ENCODE data around the gene EFEMP1.
A peak's percentile ranks its signal among the peaks of the same experiment; 100 is the strongest.

The EFEMP1 gene

GRCh38 chr2:55923091-55923981, at the start of gene EFEMP1:
Gene EFEMP1 (minus strand): TSS chr2:55923782. CDS start chr2:55922440, 1,342 bp downstream.
- peak within 1 kb of the TSS; percentile 38 for H3K4me3 ChIP-seq (replicated peaks; ENCODE audit: low read depth, low read length)
- DNase-seq (ENCODE audit: extremely low read depth, insufficient read length) = peak; percentile 36
- no peaks in the 10 kb centered on the region for H3K36me3 ChIP-seq (ENCODE audit: control insufficient read depth, insufficient read depth, low read length)
- no peaks in the 10 kb centered on the region; the same call in 1 of the 2 replicates for H3K27me3 ChIP-seq (replicated peaks; ENCODE audit: control insufficient read depth, insufficient read depth, low read length)
- no peak for TF ChIP-seq CTCF (IDR thresholded peaks at IDR 0.05; ENCODE audit: insufficient read depth, low read length, poor library complexity, severe bottlenecking)

- no peak for TF ChIP-seq CTCF (IDR thresholded peaks at IDR 0.05; ENCODE audit: insufficient read depth, low read length, poor library complexity, severe bottlenecking)
- no peak for DNase-seq (ENCODE audit: extremely low read depth, insufficient read length)
Observed at GRCh38 chr2:55970500-55970899, 46.9 kb upstream of the EFEMP1 start.

GRCh38 chr2:55968941-55969340, 45.4 kb upstream of the EFEMP1 start:
- no peak overlapping the region for H3K4me3 ChIP-seq (replicated peaks; ENCODE audit: low read depth, low read length)
- DNase-seq (ENCODE audit: extremely low read depth, insufficient read length) = no peak
- H3K36me3 ChIP-seq (ENCODE audit: control insufficient read depth, insufficient read depth, low read length) = no peaks in the 10 kb centered on the region
- TF ChIP-seq CTCF (IDR thresholded peaks at IDR 0.05; ENCODE audit: insufficient read depth, low read length, poor library complexity, severe bottlenecking) = no peak
- no peaks in the 10 kb centered on the region; the same call in 1 of the 2 replicates for H3K27me3 ChIP-seq (replicated peaks; ENCODE audit: control insufficient read depth, insufficient read depth, low read length)

More at GRCh38 chr2:55970500-55970899, 46.9 kb upstream of the EFEMP1 start:
- H3K4me3 ChIP-seq (replicated peaks; ENCODE audit: low read depth, low read length) = no peak overlapping the region
- no peaks in the 10 kb centered on the region; the same call in 1 of the 2 replicates for H3K27me3 ChIP-seq (replicated peaks; ENCODE audit: control insufficient read depth, insufficient read depth, low read length)
- H3K36me3 ChIP-seq (ENCODE audit: control insufficient read depth, insufficient read depth, low read length) = no peaks in the 10 kb centered on the region

- no peak for DNase-seq (ENCODE audit: extremely low read depth, insufficient read length)
- no peaks in the 10 kb centered on the region for H3K36me3 ChIP-seq (ENCODE audit: control insufficient read depth, insufficient read depth, low read length)
- H3K4me3 ChIP-seq (replicated peaks; ENCODE audit: low read depth, low read length) = no peak overlapping the region
- TF ChIP-seq CTCF (IDR thresholded peaks at IDR 0.05; ENCODE audit: insufficient read depth, low read length, poor library complexity, severe bottlenecking) = no peak
- no peaks in the 10 kb centered on the region for H3K27me3 ChIP-seq (replicated peaks; ENCODE audit: control insufficient read depth, insufficient read depth, low read length)
Observed at GRCh38 chr2:55966401-55967118, 43.0 kb upstream of the EFEMP1 start.

- Histone ChIP-seq H3K36me3 (ENCODE audit: control insufficient read depth, insufficient read depth, low read length) (no peaks in the 10 kb centered on the region), H3K27me3 (replicated peaks; ENCODE audit: control insufficient read depth, insufficient read depth, low read length) (no peaks in the 10 kb centered on the region), H3K4me3 (replicated peaks; ENCODE audit: low read depth, low read length) (no peak overlapping the region)
- TF ChIP-seq CTCF (IDR thresholded peaks at IDR 0.05; ENCODE audit: insufficient read depth, low read length, poor library complexity, severe bottlenecking) = no peak
- no peak for DNase-seq (ENCODE audit: extremely low read depth, insufficient read length)
Observed at GRCh38 chr2:55965966-55966365, 42.4 kb upstream of the EFEMP1 start.

Measured in GM06990 (cell line).